ENCODE results near the gene LDB2.

GRCh38 chr4:16764622-16765021 lies 133.8 kb downstream of the LDB2 start:
- no peak for TF ChIP-seq EZH2 (IDR thresholded peaks at IDR 0.05; ENCODE audit: low read length, unreplicated experiment)
- peak; percentile 44; the same call in 1 of the 2 replicates for TF ChIP-seq CTCF (conservative IDR thresholded peaks at IDR 0.05; ENCODE audit: low read depth, low read length)

All from PC-3 (cell line).